HG03103 (cell line): ENCODE data around the gene TMEM115.

Experiments
- ATAC-seq: cut with Tn5 transposase; IDR thresholded peaks from one replicate; pipeline ENCODE4 v1.9.1; 2021; ENCODE audit warnings: low read depth; ENCODE audit not compliant: unreplicated experiment

The TMEM115 gene, protein sequence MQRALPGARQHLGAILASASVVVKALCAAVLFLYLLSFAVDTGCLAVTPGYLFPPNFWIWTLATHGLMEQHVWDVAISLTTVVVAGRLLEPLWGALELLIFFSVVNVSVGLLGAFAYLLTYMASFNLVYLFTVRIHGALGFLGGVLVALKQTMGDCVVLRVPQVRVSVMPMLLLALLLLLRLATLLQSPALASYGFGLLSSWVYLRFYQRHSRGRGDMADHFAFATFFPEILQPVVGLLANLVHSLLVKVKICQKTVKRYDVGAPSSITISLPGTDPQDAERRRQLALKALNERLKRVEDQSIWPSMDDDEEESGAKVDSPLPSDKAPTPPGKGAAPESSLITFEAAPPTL

DNA sequence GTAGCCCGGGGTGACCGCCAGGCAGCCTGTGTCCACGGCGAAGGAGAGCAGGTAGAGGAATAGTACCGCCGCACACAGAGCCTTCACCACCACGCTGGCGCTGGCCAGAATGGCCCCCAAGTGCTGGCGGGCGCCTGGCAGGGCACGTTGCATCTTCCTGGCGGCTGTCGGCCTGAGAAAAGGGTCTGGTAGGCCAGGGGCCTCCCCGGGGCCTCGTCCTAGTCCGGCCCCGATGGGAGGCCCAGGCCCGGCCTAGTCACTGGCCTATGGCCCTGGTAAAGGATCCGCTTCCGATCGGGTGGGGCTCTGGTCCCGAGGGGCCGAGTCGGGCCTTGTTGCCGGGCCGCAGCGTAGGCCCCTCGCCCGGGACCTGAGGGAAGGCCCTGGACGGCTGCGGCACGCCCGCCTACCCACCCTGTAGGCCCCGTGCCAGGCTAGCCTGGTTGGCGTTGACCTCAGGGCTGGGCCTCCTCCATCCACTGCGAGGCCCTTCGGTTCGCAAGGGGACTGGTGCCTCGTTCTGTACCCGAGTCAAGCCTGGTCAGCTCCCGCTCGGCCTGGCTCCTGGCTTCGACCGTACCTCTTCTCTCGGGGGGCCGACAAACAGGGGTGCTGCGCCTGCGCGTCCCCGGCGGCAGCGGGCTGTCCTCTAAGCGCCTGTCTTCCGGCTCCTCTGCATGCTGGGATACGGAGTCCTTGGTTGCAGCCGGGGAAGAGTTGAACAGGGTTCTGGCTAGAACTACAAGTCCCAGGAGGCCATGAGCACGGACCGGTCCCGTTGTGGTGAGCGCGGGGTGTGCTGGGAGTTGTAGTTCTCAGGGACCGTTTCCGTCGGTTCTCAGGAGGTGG lies at the start of gene TMEM115:
TSS of gene TMEM115 (minus strand) at position 611 of the 849 bp plus-strand sequence. CDS start at position 153, 458 bp downstream.
- ATAC-seq = peak; percentile 99

DNA sequence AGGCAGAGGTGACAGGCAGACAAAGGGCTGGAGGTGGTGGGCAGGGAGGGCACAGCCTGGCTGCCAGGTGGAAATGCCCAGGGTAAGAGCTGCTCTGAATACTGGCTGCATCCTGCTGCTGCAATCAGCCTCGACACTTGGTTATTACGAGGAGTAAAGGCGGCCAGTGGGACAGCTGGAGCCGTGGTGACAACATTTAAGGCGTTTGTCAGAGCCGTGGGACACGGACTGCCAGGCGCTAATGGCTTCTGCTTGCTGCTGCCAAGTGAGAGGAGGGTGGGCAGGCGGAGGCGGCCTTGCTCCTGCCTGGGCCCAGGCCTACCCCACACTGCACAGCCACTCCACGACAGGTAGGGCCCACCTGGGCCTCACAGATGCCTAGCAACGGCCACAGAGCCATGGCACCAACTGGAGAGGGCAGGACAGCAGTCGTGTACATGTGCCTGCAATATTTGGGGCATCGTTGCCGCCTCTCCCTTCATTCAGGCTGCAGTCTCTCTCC lies 49.2 kb upstream of the TMEM115 start:
- no peak for ATAC-seq

DNA sequence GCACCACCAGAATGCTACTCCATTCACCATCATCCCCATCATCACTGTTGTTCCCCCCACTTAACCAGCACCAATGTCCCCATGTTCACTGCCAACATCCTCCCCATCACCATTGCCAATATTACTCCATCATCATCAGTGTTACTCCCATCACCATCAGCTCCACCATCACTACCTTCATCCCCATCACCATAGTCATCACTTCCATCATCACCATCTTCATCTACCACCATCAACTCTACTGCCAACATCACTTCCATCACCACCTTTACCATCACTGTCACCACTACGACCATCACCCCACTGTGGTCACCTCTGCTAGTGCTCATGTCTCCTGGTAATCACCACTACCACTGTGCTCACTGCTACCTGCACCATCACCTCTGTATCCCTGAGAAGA lies 47.2 kb upstream of the TMEM115 start:
- ATAC-seq = no peak

DNA sequence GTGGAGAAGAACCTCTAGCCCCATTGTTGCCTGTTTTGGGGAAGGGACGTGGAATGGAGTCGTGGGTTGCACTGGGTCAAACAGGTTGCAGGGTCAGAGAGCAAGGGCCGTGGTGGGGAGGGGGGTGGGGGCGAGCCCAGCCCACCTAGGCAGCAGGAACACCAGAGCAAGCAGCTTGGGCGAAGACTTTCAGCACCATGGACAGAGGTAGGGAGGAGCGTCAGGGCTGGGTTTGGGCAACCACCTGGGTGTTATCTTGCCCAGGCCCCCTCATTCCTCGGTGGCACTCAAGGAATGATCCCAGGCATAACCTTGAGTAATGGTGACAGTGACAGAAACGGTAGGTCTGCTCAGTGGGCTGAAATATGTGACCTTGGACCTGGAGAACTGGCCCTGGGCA lies 45.9 kb upstream of the TMEM115 start:
- no peak for ATAC-seq

DNA sequence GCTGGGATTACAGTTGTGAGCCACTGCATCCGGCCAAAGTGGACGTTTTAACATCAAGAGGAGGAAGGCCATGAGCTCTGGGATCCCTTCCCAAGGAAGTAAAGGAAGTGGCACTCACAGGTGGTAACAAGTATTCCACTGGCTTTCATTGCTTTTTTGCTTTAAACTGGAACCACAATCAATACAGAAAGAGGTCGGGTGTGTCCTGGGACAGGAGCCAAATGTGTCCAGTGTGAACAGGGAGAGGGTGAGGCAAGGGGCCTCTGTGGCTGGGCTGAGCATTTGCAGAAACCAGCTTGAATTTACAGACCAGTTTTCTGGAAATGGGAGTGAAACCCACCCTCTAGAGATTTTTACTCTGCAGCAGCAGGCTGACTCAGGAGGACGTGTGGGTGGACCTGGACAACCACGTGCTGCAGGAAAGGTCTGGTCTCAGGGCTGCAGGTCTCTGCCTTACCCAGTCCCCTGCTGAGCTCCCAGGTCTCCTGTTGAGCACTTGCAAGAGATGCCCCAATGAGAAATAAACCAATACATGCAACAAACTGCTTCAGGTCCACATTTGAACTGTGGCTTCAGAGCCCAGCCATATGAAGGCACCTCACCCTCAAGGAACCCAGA lies 42.8 kb upstream of the TMEM115 start:
- ATAC-seq = no peak

DNA sequence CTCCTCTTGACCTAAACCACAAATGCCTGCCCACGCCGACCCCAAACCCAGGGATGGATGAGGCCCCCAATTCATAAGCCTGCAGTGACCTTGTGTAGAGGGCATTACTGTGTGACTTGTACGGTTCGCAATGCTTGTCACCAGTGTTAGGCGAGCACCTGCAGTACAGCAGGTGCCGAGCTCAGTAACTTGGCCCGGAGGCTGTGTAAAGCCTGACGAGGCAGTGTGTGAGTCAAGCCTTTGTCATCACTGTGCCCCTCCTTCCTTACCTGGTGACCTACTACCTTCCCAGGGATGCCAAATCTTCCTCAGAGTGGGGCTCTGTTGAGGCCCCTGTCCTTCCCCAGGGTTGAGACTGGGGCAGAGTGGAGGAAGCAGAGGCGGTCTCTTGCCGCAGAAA lies 37.2 kb upstream of the TMEM115 start:
- ATAC-seq = no peak

DNA sequence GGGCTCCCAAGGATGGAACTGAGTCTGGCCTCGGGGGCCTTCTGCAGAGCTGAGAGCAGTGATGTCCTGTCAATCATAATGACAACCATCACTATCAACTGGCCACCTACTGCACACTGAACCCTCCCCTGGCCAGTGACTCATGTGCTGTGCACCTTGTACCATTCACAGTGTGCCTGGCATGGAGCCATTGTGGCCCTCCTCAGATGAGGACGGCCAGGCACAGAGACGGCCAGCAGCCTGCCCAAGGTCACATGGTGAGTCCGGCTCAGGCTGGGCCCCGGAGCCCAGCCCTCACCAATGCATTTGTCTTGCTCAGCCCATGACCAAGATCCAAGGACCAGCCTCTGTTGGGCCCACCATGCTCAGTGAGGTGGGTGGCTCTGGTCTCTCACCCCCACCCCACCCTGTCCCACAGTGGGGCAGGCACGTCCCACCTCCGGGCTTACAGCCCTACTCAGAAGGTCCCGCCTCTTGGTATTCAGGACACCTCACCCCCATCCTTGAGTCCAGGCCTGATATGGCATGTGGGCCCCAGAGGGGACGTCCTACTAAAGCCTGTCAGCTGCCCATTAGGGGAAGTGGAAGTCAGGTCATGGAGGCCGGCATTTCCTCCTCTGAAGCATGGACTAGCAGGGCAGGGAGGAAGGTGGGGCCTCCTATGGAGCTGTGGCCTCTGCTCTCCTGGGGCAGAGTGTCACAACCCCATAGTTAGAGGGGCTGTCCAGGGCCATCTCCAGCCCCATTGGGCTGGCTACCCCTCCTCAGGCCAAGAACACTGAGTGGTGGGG lies 35.9 kb upstream of the TMEM115 start:
- no peak for ATAC-seq

DNA sequence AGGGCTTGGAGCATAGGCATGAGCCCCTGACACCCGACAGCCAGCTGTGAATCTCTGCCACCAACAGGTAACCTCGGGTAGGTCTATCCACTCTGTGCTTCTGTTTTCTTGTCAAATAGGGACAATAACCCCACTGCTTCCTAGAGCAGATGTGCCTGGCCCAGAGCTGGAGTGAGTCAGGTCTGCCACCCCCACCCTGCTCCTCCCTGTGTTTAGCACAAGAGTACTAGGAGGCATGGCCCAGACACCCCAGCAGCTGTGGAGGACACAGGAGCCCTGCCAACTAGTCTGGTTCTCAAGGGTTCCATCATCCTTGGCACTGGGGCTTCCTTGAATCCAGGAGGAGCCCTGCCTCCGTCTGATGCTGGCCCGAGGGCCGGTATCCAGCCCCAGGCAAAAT lies 33.7 kb upstream of the TMEM115 start:
- no peak for ATAC-seq

DNA sequence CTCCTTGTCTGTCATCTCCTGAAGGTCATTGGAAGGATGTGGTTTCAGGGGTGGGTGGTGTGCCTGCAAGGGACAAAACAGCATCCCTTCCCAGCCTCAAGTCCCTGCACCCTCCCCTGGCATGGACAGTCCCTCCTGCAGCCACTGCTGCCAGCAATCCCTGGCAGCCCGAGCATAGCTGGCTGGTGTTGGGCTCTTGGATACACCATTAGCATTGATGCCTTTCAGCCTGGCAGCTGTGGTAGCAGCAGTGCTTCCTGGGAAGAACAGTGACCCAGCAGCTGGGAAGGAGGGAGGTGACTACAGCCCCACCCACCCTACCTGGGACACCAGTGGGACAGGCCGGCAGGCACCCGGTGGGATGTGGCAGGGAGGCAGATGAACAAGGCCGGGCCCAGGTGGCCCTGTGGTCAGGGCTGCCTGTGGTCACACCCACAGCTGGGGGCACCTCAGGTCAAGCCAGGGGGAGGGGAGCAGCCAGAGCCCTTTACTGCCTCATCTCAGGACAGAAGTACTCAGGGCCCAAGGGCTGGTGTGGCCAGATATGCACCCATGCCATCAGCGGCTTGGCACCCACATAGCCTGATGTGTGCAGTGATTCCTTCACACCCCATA lies 32.9 kb upstream of the TMEM115 start:
- no peak for ATAC-seq

DNA sequence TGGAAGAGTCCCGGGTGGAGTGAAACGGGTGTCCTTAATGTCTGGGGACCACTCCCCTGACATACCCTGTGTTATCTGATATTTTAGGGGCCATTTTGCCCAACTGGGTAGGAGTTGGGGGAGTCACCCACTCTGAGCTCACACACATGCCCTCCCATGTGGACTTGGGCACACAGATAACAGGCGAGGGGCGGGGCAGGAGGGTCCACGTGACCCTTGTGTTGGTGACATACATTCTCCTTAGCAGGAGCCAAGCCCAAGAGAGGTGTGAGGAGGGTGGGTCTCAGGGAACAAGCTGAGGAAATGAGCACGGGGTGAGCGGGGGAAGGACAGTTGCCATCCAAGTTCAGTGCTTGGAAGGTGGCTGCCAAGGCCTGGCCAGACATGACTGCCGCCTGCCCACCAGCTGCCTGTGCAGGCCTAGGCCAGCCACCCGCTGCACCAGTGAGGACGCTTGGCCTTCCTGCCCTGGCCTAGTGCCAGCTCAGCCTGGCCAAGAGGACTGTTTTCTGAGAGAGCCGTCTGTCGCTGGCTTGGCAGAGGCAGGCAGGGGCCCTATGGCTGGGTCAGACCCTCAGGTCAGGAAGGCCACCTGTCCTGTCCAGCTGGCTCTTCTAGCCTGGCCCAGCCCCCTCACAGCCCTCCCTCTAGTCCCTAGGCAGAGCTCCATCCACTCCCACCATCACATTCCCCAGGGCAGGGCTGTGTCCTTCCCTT lies 31.3 kb upstream of the TMEM115 start:
- ATAC-seq = no peak

DNA sequence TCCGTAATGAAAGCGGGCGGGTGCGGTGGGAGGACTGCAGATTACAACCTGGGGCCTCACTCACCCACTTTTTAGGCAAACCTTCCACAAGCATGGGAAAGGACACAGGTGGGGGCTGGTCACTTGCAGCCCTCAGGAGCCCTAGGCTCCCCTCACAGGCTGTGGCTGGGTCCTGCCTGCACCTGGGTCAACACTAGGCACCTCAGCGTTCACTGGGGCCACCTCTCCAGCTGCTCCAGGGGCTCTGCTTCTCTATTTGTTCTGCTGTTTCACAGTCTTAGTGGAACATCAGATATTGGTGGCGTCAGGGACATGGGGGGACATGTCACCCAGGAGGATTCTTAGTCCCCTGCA lies 30.1 kb upstream of the TMEM115 start:
- no peak for ATAC-seq

DNA sequence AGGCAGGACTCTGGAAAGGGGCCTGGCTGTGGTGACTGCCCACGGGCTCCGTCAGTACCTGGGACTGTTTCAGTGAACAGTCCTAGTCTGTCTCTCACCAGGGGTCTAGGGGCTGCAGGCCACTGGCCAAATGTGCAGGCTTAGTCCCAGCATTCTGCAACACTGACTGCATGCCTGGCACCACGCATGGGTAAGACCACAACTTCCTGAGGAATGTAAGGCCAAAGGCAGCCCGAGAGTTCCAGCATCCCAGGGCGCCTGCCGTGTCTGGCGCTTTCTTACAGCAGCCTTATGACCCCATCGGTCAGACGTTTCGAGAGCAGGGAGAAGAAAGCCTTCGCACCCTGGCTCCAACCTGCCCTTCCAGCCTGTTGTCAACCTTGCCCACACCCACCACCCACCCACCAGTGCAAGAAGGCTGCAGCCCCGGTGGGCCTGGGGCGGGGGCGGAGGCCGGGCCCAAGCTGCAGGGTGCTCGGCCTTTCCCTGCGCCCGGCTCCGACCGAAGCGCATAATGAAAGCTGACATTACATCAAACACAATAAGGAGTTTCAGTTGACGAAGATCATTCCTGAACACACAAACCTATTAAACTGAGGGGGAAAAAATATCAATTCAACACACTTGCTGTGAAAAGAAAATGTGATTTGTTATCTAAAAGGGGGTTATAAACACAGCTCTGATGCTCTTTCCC lies 29.5 kb upstream of the TMEM115 start:
- ATAC-seq = no peak

DNA sequence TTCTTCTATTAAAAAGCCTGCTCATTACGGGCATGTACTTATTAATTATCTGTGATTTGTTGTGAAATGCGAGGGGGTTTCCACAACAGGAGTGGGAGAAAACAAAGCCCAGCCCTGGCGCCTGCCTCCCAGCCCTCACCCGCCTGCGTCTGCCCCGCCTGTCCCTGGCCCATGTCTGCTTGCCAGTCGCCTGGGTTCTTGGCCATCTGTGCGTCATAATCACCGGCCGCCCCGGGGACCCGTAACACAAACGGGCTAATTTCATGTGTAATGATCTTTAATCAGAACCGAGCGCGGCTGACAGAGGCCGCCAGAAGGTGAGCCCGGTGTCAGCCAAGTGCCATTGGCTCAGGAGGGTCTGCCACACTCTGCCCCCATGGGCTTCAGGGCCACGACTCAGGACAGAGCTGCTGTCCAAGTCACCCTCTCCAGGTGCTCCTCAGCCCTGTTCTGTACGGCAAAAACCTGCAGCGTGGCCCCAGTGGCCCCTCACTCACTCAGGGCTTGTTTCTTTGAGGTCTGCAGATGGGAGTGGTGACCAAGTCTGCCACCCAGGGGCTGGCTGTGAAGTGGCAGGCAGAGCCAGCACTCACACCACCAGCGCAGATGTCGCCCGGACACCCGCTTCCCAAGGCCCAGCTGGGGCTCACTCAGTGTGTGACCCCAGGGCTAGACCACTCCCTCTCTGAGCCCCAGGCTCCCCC lies 28.8 kb upstream of the TMEM115 start:
- ATAC-seq = no peak

DNA sequence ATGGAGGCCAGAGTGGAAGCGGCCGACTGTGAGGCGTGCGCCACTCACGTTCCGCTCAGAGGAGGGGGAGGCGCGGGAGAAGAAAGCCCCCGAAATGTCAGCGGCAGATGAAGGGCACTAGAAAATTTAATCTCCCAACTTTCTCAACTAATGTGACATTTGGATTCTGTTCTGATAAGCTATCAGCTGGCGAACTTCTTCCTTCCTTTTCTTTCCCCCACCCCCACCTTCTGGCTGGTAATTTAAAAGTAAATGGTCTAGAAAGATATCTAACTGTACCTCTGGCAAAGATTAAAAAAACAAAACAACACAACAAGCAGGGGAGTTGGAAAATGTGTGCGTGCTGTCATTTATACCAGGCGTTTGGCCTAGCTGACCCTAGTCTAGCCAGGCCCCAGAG lies 26.4 kb upstream of the TMEM115 start:
- ATAC-seq = no peak

DNA sequence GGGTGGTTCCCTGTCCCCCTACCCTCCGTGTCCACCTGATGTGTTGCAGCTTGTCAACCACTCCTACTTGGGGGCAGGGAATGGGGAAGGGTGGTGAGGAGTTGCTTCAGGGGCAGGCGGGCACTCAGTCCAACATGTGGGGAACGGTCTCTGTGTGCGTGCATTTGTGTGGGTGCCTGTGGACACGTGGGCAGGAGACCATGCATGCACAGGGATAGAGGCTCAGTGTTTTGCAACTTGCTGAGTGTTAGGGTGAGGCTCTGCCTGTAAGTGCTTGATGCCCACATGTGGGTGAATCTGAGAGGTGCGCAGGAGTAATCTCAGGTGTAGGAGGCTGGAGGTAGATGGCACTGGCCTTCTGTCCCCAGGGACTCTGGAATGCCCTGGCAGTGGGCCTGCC lies 24.4 kb upstream of the TMEM115 start:
- no peak for ATAC-seq

DNA sequence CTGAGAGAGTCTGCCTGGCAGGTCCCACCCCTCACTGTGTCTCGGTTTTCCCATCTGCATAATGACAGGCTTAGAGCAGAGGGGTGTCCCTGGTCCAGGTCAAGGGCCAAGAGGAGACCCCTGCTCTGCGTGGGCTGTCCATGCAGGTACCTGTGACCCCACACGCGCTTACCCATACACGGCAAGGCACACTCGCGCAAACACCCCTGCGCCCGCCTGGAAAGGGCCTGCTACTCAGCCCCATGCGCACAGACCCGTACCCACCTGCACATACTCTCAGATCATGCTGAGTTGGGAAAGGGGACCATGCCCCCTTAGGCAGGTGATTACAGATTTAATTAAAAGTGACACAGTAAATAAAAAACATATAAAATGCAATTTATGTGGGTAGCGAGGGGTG lies 23.4 kb upstream of the TMEM115 start:
- ATAC-seq = no peak

DNA sequence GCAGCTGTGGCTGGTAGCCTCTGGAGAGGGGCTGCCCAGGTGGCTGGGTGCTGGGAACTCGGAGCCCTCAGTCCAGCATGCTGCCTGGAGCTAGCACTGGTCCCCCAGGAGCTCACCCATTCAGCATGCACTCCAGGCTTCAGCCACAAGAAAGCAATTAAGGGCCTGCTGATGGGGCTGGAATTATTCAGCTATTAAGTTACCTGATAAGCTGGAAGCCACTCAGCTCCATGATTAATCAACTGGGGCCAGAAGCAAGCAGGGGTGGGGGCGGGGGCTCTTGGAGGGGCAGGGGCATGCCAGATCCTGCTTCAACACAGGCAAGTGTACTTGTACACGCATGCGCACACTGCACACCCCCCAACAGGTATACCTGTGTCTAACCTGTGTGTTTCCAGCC lies 22.1 kb upstream of the TMEM115 start:
- ATAC-seq = no peak

DNA sequence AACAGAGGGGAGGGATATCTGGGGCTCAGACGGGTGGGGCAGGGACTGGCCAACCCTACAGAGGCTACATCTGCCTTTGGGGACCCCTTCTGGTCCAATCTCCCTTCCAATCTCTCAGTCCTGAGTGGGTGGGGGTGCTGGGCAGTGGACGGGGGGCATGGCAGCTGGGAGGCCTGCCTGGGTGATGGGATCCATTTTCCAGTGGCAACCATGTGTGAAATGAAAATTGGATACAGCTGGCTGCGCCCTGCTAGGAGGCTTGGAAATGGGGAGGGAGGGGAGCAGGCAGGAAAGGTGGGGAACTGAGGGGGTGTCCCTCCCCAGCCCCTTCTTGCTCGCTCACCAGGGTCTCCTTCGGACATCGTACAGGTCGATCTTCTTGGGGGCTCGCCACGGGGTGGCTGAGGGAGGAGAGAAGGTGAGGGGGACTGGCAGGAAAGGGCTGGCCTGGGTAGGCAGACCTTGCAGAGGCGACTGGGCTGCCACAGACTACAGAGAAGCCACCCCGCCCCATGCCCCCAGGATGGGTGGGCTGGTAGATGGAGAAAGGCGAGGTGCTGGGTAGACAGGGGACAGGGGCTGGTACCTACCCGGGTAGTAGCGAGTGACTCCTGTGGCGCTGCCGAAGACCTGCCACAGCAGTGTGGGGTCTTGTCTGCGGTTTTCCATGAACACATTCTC lies 21.2 kb upstream of the TMEM115 start:
- no peak for ATAC-seq
